ENCODE measurements around the gene KCNB1. TPM values are rescaled to one million over a fixed set of nuclear protein-coding genes. Genes with fewer than 3 reads are reported as not detected.

KCNB1 gene
- total RNA-seq, 1 donor = not detected

GRCh38 chr20:49513009-49513408 is 30.5 kb upstream of the KCNB1 start:
- no peak for TF ChIP-seq CTCF (IDR thresholded peaks at IDR 0.05; ENCODE audit: insufficient read depth, low read depth, low read length)
- H3K4me3 ChIP-seq (ENCODE audit: low read depth, low read length) = no peak overlapping the region
- DNase-seq (ENCODE audit: low read depth) = no peak

GRCh38 chr20:49511788-49512525 is 29.5 kb upstream of the KCNB1 start:
- TF ChIP-seq CTCF (IDR thresholded peaks at IDR 0.05; ENCODE audit: insufficient read depth, low read depth, low read length) = no peak
- no peak for DNase-seq (ENCODE audit: low read depth)
- no peak overlapping the region for H3K4me3 ChIP-seq (ENCODE audit: low read depth, low read length)

- peak; percentile 87 for DNase-seq (ENCODE audit: low read depth)
Observed at GRCh38 chr20:49510562-49511122, 28.2 kb upstream of the KCNB1 start.

GRCh38 chr20:49508435-49509199 is 26.1 kb upstream of the KCNB1 start:
- peak; percentile 51 for TF ChIP-seq CTCF (IDR thresholded peaks at IDR 0.05; ENCODE audit: insufficient read depth, low read depth, low read length)
- no peak overlapping the region for H3K4me3 ChIP-seq (ENCODE audit: low read depth, low read length)
- peak; percentile 53 for DNase-seq (ENCODE audit: low read depth)

More at GRCh38 chr20:49510562-49511122, 28.2 kb upstream of the KCNB1 start:
- H3K4me3 ChIP-seq (ENCODE audit: low read depth, low read length) = no peak overlapping the region
- no peak for TF ChIP-seq CTCF (IDR thresholded peaks at IDR 0.05; ENCODE audit: insufficient read depth, low read depth, low read length)

- H3K4me3 ChIP-seq (ENCODE audit: low read depth, low read length) = no peak overlapping the region
- no peak for TF ChIP-seq CTCF (IDR thresholded peaks at IDR 0.05; ENCODE audit: insufficient read depth, low read depth, low read length)
- DNase-seq (ENCODE audit: low read depth) = no peak
Observed at GRCh38 chr20:49507741-49508434, 25.4 kb upstream of the KCNB1 start.

GRCh38 chr20:49505518-49505917 is 23.1 kb upstream of the KCNB1 start:
- H3K4me3 ChIP-seq (ENCODE audit: low read depth, low read length) = no peak overlapping the region
- peak; percentile 8 for DNase-seq (ENCODE audit: low read depth)
- no peak for TF ChIP-seq CTCF (IDR thresholded peaks at IDR 0.05; ENCODE audit: insufficient read depth, low read depth, low read length)

All from fibroblast of villous mesenchyme (primary cell).